HepG2 (cell line): ENCODE results near the gene IL5RA. TPM values are rescaled to one million over a fixed set of nuclear protein-coding genes. Genes with fewer than 3 reads are reported as not detected.

ENCODE experiments used
- ATAC-seq: fragments of 200-7000 bp; cut with Tn5 transposase; 3 replicates; pipeline ENCODE4 v1.9.1; 2020; ENCODE audit warnings: mild to moderate bottlenecking, moderate library complexity
- BruUV-seq: library from RNA; stranded (reverse); fragments of 400-500 nt; replicated peaks from 2 replicates; lab custom pipeline; 2021; lab: Mats Ljungman, UMichigan
- CTCF ChIA-PET: fragments of 300-600 bp; formaldehyde crosslinking; extraction: SDS; loops from one replicate; lab custom pipeline; 2021; ENCODE audit warnings: low total read pairs, inconsistent platforms, low intra/inter-chr PET ratio; lab: Yijun Ruan, JAX
- POLR2A ChIA-PET: fragments of 350-600 bp; sonication (Branson Sonifier 250); formaldehyde crosslinking; loops from one replicate; lab custom pipeline; 2020; ENCODE audit warnings: antibody characterized with exemption, inconsistent platforms; lab: Yijun Ruan, JAX
- DNase-seq: peaks from one replicate; pipeline ENCODE4 v3.0.0-alpha.2; 2015; ENCODE audit warnings: low spot score
- FAIRE-seq: peaks from 3 replicates; lab custom pipeline; 2011; peaks lifted over from hg19 to GRCh38; lab: Jason Lieb, UNC
- H2AFZ ChIP-seq: one replicate; pipeline ENCODE4 v1.6.1; 2011; ENCODE audit warnings: low read length, inconsistent platforms
- H3K27ac ChIP-seq: fragments of 300-600 bp; 3 replicates; pipeline ENCODE4 v1.8.0; 2011; ENCODE audit warnings: mixed run types, mild to moderate bottlenecking, mixed read lengths, low read length, inconsistent platforms; ENCODE audit not compliant: insufficient read depth; ENCODE audit errors: extremely low read length
- H3K27me3 ChIP-seq, 2 experiments: fragments of 200-600 bp in 1 of 2; 2 replicates in 1 of 2; 3 replicates in 1 of 2; pipeline versions ENCODE4 v1.6.0 to v1.8.0; 2011; ENCODE audit warnings: low read length in 2 of 2, mild to moderate bottlenecking in 2 of 2, moderate library complexity in 2 of 2, inconsistent platforms in 1 of 2; ENCODE audit not compliant: insufficient read depth in 2 of 2, control insufficient read depth in 1 of 2
- H3K36me3 ChIP-seq, 2 experiments: fragments of 200-600 bp in 1 of 2; replicated peaks in 1 of 2; 2 replicates in 1 of 2; 3 replicates in 1 of 2; pipeline versions ENCODE4 v1.5.1 to v1.8.0; 2011; ENCODE audit warnings: low read length in 2 of 2, inconsistent platforms in 1 of 2; ENCODE audit not compliant: insufficient read depth in 2 of 2, control insufficient read depth in 1 of 2
- H3K4me1 ChIP-seq: 2 replicates; pipeline ENCODE4 v1.5.1; 2012; ENCODE audit warnings: low read length, inconsistent platforms; ENCODE audit not compliant: insufficient read depth
- H3K4me2 ChIP-seq: 2 replicates; pipeline ENCODE4 v1.6.0; 2011; ENCODE audit warnings: low read depth, low read length, inconsistent platforms
- H3K4me3 ChIP-seq, 3 experiments: fragments of 200-600 bp in 1 of 3; sonication (generic), shearing (Covaris generic) in 1 of 3; replicated peaks in 1 of 3; 2 replicates each; pipeline ENCODE4 v1.5.1; 2011 to 2016; ENCODE audit warnings: low read length in 3 of 3, inconsistent platforms in 2 of 3, low read depth in 2 of 3, mild to moderate bottlenecking in 2 of 3, control low read depth in 1 of 3, mixed read lengths in 1 of 3; ENCODE audit not compliant: insufficient read depth in 1 of 3
- H3K79me2 ChIP-seq: one replicate; pipeline ENCODE4 v1.6.1; 2011; ENCODE audit warnings: low read length, inconsistent platforms; ENCODE audit not compliant: insufficient read depth
- H3K9ac ChIP-seq: 2 replicates; pipeline ENCODE4 v1.6.0; 2011; ENCODE audit warnings: mild to moderate bottlenecking, low read depth, low read length, inconsistent platforms; ENCODE audit not compliant: insufficient read depth
- H3K9me3 ChIP-seq: 2 replicates; pipeline ENCODE4 v1.5.1; 2012; ENCODE audit warnings: mild to moderate bottlenecking, low read length
- H4K20me1 ChIP-seq: 2 replicates; pipeline ENCODE4 v1.6.0; 2011; ENCODE audit warnings: inconsistent platforms, mild to moderate bottlenecking, low read length, moderate library complexity; ENCODE audit not compliant: insufficient read depth
- CBX1 ChIP-seq: IDR thresholded peaks from one replicate; pipeline ENCODE4 v1.6.1; 2016; ENCODE audit warnings: antibody characterized with exemption, low read depth
- CC2D1A ChIP-seq: sonication (generic); formaldehyde crosslinking; IDR thresholded peaks from 2 replicates; pipeline ENCODE4 v1.8.1; 2023; ENCODE audit warnings: mild to moderate bottlenecking, missing genetic modification reagents
- KDM6A ChIP-seq: IDR thresholded peaks from 2 replicates; pipeline ENCODE4 v1.6.1; 2016; ENCODE audit warnings: low read depth
- POLR2G ChIP-seq: fragments of 200-400 bp; formaldehyde crosslinking; IDR thresholded peaks from 2 replicates; pipeline ENCODE4 v1.6.1; 2018; ENCODE audit warnings: mild to moderate bottlenecking, low read depth, low read length, moderate library complexity
- ZFX ChIP-seq: sonication (generic); formaldehyde crosslinking; IDR thresholded peaks from 2 replicates; pipeline ENCODE4 v1.4.0; 2020; ENCODE audit warnings: mild to moderate bottlenecking, low read depth, missing genetic modification reagents, moderate library complexity
- ZNF414 ChIP-seq: sonication (generic); formaldehyde crosslinking; IDR thresholded peaks from 2 replicates; pipeline ENCODE4 v1.5.0; 2020; ENCODE audit warnings: missing genetic modification reagents
- ZNF558 ChIP-seq: sonication (generic); formaldehyde crosslinking; IDR thresholded peaks from 2 replicates; pipeline ENCODE4 v1.9.0; 2022; ENCODE audit warnings: mild to moderate bottlenecking, missing genetic modification reagents, borderline replicate concordance
- ZNF879 ChIP-seq: sonication (generic); formaldehyde crosslinking; IDR thresholded peaks from 2 replicates; pipeline ENCODE4 v1.8.1; 2023; ENCODE audit warnings: missing genetic modification reagents
- WGBS: methylation state at CpG from one replicate; pipeline ENCODE4 v1.1.6; 2017; ENCODE audit warnings: low lambda C conversion rate; 5-methylcytosine and 5-hydroxymethylcytosine counted together
- in situ Hi-C: cut with HindIII; loops from 2 replicates; pipeline ENCODE4 v1.10.0; 2017; ENCODE audit warnings: low pct_unique_long_range_greater_than_20kb; ENCODE audit not compliant: extremely low pct_ligation_motif_present
- intact Hi-C: fragments of 100-400 bp; cut with micrococcal nuclease; formaldehyde crosslinking; loops from one replicate; pipeline ENCODE4 v1.10.0; 2022; ENCODE audit not compliant: unreplicated experiment
- polyA plus RNA-seq, 8 experiments: library from polyadenylated mRNA; depleted of rRNA in 3 of 8; stranded (reverse) in 7 of 8; unstranded in 1 of 8; fragments of >200 nt; fragmentation: Illumina TruSeq in 4 of 8; extraction: Trizol in 4 of 8; gene quantifications; 2 replicates each; pipeline versions ENCODE4 v1.2.1 to v1.2.3, GENCODE V29; 2011 to 2016; ENCODE audit warnings: low read depth in 4 of 8, missing spikeins in 1 of 8, mixed read lengths in 1 of 8; ENCODE audit not compliant: insufficient read depth in 1 of 8
- total RNA-seq, 5 experiments: library from RNA; depleted of rRNA; stranded (reverse); fragments of >200 nt; fragmentation: Illumina TruSeq; extraction: Trizol; gene quantifications; 2 replicates each; pipeline ENCODE4 v1.2.3, GENCODE V29; 2016; ENCODE audit warnings: low read depth in 1 of 5
- TF ChIP-seq, protein P1 (sequence below): sonication (generic); formaldehyde crosslinking; IDR thresholded peaks from 2 replicates; pipeline ENCODE4 v1.5.0; 2020; ENCODE audit warnings: missing genetic modification reagents, mild to moderate bottlenecking, borderline replicate concordance

The IL5RA gene
- total and polyA plus RNA-seq, 2 of the 13 experiments (the other 11 are each of a cell fraction or from before 2014, with no cell fraction given), result not detected

DNA sequence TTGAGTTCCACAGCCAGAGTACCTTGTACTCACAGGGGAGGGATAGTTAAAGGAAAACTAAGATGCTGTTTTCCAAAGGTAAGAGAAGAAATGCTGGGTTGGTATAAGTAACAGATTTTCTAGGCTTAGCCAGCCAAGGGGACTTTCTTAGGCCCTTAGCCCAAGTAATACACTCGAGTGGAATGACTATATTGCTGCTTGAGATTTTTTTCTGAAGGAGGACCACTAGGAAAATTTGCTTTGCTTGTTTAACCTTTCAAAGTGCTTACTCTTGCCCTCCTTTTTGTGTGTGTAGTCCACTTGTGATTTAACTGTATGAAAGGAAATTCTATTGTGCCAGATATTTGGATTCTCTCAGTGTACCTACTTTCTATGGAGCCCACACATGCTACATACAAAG, 50.5 kb downstream of the IL5RA start:
- H3K27ac ChIP-seq, result no peak overlapping the region
- no peak overlapping the region for H3K9ac ChIP-seq
- H3K4me2 ChIP-seq, result no peak overlapping the region
- POLR2A ChIA-PET, result no interaction called here
- ATAC-seq (no peak), DNase-seq (no peak), FAIRE-seq (no peak)
- intact Hi-C loops (no loop called here), in situ Hi-C loops (no loop called here)
- H3K36me3 ChIP-seq, result no peaks in the 10 kb centered on the region
- TF ChIP-seq ZNF879 (CRISPR knock-in tag), result no peak
- no peak for TF ChIP-seq CBX1
- no peak for TF ChIP-seq POLR2G
- TF ChIP-seq, protein P1, sequence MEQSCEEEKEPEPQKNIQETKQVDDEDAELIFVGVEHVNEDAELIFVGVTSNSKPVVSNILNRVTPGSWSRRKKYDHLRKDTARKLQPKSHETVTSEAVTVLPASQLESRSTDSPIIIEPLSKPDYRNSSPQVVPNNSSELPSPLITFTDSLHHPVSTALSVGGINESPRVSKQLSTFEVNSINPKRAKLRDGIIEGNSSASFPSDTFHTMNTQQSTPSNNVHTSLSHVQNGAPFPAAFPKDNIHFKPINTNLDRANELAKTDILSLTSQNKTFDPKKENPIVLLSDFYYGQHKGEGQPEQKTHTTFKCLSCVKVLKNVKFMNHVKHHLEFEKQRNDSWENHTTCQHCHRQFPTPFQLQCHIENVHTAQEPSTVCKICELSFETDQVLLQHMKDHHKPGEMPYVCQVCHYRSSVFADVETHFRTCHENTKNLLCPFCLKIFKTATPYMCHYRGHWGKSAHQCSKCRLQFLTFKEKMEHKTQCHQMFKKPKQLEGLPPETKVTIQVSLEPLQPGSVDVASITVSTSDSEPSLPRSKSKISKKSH, result no peak
- TF ChIP-seq ZFX (CRISPR knock-in tag), result no peak
- TF ChIP-seq ZNF414 (CRISPR knock-in tag), result no peak
- H3K9me3 ChIP-seq, result no peaks in the 10 kb centered on the region
- WGBS, result 0% methylated on average over 1 of the region's 1 CpG
- 0 out of 5 replicates have a peak, but pooled peaks cover 0 to 9% of the 10 kb centered on the region in 2 experiments for H3K27me3 ChIP-seq
- H3K4me3 ChIP-seq, result no peak overlapping the region
- no peaks in the 10 kb centered on the region for H3K4me1 ChIP-seq
- no peak overlapping the region for H2AFZ ChIP-seq
- no TSS peak for BruUV-seq
- H4K20me1 ChIP-seq, result no peaks in the 10 kb centered on the region
- H3K79me2 ChIP-seq, result no peaks in the 10 kb centered on the region
- CTCF ChIA-PET, result no interaction called here

GRCh38 chr3:3053974-3054373, 56.2 kb downstream of the IL5RA start:
- Histone ChIP-seq H3K27me3 (no peaks in the 10 kb centered on the region), H3K4me1 (no peaks in the 10 kb centered on the region), H3K36me3 (no peaks in the 10 kb centered on the region), H3K79me2 (no peaks in the 10 kb centered on the region), H4K20me1 (no peaks in the 10 kb centered on the region), H2AFZ (no peak overlapping the region), H3K9ac (no peak overlapping the region), H3K27ac (no peak overlapping the region), H3K9me3 (no peaks in the 10 kb centered on the region), H3K4me2 (no peak overlapping the region), H3K4me3 (no peak overlapping the region)
- ChIA-PET CTCF (no interaction called here), POLR2A (no interaction called here)
- ATAC-seq, result no peak
- in situ Hi-C loops (no loop called here), intact Hi-C loops (no loop called here)
- no TSS peak for BruUV-seq
- no peak for TF ChIP-seq KDM6A (CRISPR knock-in tag)
- TF ChIP-seq ZNF558 (CRISPR knock-in tag), result no peak
- no peak for TF ChIP-seq CC2D1A (CRISPR knock-in tag)
- no peak for FAIRE-seq
- WGBS, result 4% methylated on average over 4 of the region's 4 CpGs
- DNase-seq, result no peak
